Activated naive CD4-positive, alpha-beta T cell treated with Interleukin-2 at 50 U/mL for 16 hours (primary cell): Measurements from ENCODE around the gene DDX31.

ENCODE experiments used
- DNase-seq: peaks from one replicate; pipeline ENCODE4 v3.0.0-alpha.2; 2020

DDX31 gene

GRCh38 chr9:132591751-132592314 is 78.0 kb downstream of the DDX31 start:
- DNase-seq, result no peak

GRCh38 chr9:132591244-132591643 is 78.5 kb downstream of the DDX31 start:
- no peak for DNase-seq

DNA sequence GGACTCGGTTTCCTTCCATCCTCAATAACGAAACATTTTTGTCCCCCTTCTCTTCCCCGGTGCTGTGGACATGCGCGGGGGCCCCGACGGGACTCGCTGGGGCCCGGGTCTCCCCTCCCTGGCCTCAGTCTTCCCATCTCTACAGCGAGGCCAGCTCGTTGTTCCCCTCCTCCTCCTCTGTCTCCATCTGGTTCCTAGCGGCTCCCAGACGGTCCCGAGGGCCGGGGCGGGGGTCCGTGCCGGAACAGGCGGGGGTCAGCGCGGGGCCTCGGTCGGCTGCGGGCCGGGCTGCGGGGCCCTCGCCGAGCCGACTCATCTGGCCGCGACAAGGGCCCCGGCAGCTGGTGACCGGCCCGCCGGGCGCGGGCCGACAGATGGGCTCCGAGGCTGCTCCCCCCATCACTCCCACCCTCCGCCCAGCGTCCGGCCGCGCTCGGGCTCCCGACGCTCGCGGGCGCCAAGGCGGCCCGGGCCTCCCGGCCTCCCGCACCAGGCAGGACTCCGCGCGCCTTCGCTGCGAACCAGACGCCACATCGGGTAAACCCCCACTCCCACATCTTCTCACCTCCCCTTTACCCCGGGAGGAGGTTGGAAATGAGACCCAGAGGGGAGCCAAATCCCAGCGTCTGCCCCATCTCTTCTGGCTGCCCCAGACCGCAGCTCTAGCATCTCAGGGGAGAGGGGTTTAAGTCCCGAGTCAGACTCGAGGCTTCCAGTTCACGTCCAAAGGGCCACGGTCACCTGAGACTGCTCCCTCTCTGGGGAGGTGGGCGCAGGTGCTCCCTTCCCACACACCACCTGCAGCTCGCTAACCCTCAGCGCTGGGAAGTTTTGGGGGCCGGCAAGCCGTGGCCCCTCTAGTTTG is 79.2 kb downstream of the DDX31 start:
- no peak for DNase-seq

- no peak for DNase-seq
These were observed 79.8 kb downstream of the DDX31 start for GRCh38 chr9:132590037-132590317.

GRCh38 chr9:132589148-132590036 is 80.4 kb downstream of the DDX31 start:
- DNase-seq, result no peak

DNA sequence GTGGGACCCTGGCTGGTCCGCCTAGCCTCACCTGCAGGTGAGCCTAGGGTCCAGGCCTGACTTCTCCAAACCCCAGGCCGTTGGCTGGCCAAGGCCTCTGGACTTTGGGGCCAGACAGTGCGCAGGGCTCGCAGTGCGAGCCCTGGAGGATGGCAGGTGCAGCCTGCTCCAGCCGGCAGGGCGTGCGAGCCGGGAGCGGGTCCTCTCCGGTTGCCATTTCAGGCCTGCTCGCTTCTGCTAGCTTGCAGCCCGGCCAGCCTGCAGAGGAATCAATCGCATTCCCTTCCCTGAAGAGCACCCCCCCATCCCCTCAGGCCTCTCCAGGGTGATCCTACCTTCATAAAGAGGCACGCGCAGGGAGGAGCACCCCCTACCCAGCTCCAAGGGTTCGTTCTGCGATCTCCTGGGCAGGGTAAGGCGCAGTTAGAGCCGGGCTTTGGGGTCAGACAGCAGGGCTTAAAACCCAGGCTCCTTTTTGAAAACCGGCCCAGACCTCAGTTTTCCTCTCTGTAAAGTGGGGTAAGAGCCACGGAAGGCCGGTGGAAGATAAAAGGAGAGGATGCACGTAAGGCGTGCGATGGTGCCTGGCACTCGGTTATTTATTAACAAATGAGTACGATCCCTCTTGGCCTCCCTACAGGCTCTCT is 81.2 kb downstream of the DDX31 start:
- DNase-seq, result no peak

DNA sequence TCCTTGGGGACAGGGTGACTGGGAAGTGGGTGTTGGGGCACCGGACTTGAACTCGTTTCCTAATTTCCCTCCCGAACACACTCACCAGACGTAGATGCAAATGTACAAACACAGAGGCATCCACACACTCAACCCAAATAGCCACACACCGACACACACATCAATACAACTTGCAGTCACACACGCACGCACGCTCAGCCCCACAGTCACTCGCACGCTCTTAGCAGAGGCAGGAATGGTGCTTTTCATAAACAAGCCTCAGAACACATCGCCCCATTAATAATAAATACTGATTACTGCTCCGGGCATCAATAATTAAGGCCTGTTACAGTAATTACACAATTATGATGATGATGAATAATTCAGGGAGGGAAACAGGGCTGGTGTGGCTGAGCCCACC is 81.7 kb downstream of the DDX31 start:
- DNase-seq, result no peak

GRCh38 chr9:132587592-132587955 is 82.2 kb downstream of the DDX31 start:
- DNase-seq, result no peak

GRCh38 chr9:132586830-132587591 is 82.8 kb downstream of the DDX31 start:
- DNase-seq, result no peak

- DNase-seq, result no peak
These were observed 83.6 kb downstream of the DDX31 start for GRCh38 chr9:132585954-132586829.

- DNase-seq, result no peak
These were observed 84.9 kb downstream of the DDX31 start for GRCh38 chr9:132584601-132585560.

DNA sequence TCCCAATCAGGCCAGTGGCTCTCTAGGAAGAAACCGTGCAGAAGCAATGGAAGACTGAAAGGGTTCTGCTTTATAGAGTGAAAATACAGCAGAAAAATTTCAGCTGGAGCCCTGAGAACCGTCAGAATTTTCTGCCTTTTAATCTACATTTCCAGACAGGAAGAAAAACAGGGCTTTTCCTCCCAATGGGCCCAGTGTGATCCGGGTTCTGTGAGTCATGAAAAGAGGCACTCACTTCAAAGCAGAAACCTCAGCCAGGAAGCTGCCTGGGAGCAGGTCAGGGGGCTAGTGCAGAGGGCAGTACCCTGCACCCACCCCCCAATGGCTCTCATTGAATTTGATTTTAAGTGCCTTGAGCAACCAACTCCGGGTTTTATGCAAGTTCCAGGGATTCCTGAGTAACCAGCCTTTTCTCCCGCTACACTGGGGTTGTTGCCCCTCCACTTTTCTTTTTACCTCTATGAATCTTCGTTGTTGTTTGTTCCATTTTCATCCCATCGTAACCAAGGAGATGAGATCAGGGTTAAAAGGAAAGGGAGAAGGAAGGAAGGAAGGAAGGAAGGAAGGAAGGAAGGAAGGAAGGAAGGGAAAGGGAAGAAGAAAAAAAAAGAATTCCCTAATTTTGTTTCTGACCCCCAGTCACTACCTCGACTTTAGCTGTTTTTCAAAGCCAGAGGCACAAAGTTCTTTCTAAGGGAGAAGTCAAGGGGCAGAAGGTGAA is 86.0 kb downstream of the DDX31 start:
- DNase-seq, result no peak

GRCh38 chr9:132582786-132583583 is 86.8 kb downstream of the DDX31 start:
- DNase-seq, result no peak

GRCh38 chr9:132582276-132582785 is 87.5 kb downstream of the DDX31 start, which contains the start of gene BARHL1:
Gene BARHL1, plus strand, starts transcription at chr9:132582606. Its CDS starts 192 bp downstream, at chr9:132582798.
- no peak for DNase-seq

GRCh38 chr9:132579427-132579798 is 90.4 kb downstream of the DDX31 start:
- DNase-seq, result no peak

DNA sequence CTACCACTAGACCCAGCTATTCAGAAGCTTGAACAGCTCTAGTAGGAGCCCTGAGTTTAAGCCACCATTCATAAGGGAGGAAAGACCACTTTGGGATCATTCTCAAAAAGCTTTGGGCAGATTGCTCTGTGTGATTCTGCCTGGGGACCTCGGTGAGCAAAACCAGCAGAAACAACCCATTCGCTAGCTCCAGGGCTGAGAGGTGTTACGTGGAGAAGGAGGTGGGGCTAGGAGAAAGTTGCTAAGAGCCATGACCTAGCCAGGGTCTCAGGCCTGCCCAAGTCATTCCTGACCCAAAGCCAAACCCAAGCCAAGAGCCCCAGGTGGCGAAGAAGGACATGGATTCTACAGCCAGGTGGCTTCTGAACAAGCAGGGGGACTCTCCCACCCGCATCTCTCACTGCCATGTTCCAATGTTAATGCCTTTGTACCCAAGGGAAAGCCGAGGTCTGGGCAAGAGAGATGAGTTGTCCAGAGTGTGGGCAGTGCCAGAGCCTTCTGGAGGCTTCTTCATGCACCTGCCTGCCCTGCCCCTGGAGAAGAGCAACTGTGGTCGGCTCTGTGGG is 91.3 kb downstream of the DDX31 start:
- no peak for DNase-seq

GRCh38 chr9:132577119-132577518 is 92.7 kb downstream of the DDX31 start:
- DNase-seq, result no peak

DNA sequence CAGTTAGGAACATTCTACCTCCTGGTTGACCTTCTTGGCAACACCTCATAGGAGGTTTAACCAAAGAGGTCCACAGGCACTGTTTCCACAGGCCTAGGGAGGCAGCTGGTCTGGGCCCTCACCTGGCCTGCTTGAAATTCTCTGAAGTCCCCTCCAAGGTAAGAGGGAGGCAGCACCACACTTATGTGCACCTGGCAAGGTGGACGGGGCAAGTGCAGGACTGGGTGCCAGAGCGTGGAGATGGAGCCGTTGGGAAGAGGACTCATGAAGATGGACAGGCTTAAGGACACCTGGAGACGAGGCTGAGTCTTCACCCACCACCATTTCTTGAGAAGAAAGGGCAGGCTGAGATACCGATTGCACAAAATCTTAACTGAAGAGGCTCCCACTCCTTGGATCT is 94.0 kb downstream of the DDX31 start:
- no peak for DNase-seq
